ENCODE results near the gene CMYA5.
"Not testable (repeated sequence)": the region's sequence is repeated elsewhere in the genome, so short reads cannot be mapped to it uniquely, and the experiment has no call there.

The CMYA5 gene

DNA sequence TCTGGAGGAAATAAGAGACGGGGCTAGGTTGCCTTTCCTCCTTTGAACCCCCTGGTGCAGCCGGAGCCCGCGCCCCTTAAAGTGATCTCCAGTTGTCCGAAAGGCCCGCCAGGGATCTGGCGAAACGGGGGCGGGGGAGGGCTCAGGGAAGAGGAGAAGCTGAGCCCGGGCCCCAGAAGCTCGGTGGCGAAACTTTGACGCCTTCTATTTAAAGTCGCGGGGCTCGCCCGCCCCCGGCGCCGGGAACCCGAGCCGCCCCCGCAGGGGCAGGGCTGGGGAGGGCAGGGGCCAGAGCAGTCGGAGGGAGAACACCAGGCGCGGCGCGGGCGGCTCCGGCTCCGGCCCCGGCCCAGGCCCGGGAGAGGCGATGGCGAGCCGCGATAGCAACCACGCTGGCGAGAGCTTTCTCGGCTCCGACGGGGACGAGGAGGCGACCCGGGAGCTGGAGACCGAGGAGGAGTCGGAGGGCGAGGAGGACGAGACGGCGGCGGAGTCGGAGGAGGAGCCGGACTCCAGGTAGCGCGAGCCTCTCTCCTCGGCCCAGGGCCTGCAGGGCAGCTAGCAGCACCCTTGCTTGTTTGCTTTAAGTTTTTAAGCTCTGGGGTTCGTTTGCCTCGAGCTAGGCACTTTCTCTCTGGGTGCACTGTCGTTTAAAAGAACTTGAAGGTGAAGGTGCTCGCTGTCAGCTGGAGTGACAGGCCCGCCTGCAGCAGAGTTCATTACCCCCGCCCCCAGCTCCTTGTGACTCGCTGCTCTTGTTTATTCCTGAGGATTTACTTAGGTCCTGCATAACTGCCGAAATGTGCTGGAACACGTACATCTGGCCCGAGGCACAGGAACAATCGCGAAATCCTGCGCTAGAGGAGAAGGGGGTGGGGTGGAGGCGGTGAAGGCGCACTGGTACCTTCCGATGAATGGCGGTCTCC is at the start of gene CMYA5:
Gene CMYA5, plus strand, starts transcription at position 296 of the 926 bp plus-strand sequence. Its CDS starts 72 bp downstream, at position 368.
- in situ Hi-C loops (cut with MboI; ENCODE audit: low sequenced_read_pairs) = no loop called here

DNA sequence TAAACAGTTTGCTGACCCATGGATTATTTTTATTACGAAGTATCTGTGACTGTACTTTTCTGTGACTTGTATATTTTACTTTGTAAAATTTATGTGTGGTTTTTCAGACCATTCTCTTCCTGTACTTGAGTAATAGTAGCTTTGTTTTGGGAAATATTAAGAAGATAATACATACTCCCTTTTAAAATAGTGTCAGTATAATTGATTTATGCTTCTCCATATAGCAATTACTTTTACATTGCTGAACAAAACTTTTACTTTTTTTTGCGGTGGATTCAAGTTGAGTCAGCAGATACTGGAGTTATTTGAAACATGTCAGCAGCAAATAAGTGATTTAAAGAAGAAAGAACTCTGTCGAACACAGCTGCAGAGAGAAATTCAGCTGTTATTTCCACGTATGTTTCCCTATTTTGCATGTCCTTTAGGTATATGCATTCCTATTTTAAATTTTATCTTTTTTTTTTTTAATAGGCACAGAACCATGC is 49.0 kb upstream of the CMYA5 start:
- in situ Hi-C loops (cut with MboI; ENCODE audit: low sequenced_read_pairs) = no loop called here

DNA sequence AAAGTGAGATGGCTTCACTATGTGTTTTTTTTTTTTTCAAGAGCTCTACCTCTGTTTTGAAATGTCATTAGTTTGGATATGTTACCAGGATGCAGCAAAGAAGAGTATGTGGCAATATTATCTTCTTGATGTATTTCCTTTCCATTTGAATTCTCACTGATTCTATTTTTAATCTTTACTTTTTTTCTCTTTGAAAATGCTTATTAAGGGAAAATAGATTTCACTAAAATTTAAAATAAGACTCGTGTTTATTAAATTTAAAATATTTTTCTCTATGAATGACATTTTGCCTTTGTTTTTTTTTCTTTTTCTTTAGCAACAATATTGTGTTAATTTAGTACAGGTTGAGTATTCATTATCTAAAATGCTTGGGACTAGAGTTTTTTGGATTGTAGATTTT is 48.2 kb upstream of the CMYA5 start:
- in situ Hi-C loops (cut with MboI; ENCODE audit: low sequenced_read_pairs) = no loop called here

DNA sequence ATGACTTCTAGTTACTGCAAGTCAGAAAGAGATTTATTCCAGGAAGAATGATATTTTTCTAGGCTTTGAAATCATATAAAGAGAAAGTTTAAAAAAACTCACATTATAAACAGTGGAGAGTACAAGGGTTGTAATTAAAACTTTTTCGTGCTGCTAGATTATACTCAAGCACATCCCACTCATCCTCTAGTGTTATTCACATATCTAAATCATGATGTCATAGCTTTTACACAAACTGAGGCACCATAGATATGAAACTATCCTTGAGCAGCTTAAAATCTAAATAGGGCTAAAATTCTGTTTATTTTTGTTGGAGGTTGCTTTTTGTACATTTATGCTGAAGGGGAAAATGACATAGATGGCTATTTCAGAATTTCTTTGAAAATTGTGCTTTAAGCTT is 47.4 kb upstream of the CMYA5 start:
- in situ Hi-C loops (cut with MboI; ENCODE audit: low sequenced_read_pairs) = no loop called here

DNA sequence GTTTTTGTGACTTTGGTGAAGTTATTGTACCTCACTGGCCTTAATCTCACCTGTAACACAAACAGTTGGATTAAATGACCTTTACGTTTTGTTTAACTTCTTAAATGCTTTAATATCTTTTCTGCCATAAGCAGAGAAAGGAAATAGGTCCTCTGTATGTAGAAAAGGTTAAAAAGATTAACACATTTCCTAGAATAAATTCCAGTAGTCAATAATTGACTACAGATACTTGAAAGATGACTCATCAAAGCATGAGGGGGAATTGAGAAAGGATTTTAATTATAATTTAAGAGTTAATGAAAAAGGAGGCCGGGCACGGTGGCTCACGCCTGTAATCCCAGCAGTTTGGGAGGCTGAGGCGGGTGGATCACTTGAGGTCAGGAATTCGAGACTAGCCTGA is 35.8 kb upstream of the CMYA5 start:
- in situ Hi-C loops (cut with MboI; ENCODE audit: low sequenced_read_pairs) = no loop called here

DNA sequence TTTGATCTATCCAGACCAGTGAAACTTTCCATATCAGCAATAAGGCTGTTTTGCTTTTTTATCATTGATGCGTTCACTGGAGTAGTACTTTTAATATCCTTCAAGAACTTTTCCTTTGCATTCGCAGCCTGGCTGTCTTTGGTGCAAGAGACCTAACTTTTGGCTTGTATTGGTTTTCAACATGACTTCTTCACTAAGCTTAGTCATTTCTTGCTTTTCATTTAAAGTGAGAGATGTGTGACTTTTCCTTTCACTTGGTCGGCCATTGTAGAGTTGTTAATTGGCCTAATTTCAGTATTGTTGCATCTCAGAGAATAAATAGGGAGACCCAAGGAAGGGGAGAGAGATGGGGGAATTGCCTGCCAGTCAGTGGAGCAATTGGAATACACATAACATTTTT is 26.4 kb upstream of the CMYA5 start:
- in situ Hi-C loops (cut with MboI; ENCODE audit: low sequenced_read_pairs) = no loop called here

DNA sequence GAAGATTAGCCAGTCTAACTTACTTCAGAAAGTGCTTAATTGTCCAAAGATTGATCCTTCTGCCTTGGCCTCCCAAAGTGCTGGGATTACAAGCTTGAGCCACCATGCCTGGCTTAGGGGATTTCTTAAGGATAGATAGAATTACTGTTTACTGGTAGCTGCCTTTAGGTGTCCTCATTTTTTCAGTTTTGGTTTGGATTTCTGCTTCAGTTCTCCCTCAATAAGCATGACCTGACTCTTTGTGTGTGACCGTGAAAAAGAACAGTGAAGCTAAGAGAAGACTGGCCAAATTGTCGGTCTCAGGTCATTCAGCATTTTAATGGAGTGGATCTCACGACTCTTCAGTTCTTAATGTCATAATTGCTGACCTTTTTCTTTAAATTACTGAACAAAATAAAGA is 22.9 kb upstream of the CMYA5 start:
- in situ Hi-C loops (cut with MboI; ENCODE audit: low sequenced_read_pairs) = no loop called here

DNA sequence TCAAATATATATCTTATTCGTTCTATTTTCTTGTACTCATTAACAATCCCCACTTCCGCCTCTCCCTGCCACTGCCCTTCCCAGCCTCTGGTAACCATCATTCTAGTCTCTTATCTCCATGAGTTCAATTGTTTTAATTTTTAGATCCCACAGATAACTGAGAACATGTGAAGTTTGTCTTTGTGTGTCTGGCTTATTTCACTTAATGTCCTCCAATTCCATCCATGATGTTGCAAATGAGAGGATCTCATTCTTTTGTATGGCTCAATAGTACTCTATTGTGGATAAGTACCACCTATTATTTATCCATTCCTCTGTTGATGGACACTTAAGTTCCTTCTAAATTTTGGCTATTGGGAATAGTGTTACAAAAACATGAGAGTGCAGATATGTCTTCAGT is 17.2 kb upstream of the CMYA5 start:
- in situ Hi-C loops (cut with MboI; ENCODE audit: low sequenced_read_pairs) = no loop called here

DNA sequence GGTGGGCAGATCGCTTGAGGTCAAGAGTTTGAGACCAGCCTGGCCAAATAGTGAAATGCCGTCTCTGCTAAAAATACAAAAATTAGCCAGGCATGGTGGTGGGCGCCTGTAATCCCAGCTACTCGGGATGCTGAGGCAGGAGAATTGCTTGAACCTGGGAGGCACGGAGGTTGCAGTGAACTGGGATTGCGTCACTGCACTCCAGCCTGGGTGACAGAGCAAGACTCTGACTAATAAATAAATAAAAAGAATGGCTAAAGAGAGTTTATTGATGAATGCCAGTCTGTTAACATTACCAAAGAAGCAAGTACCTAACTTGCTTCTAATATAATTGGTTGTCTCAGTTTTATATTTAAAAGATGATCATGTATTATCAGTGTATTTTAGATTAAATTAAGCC is 13.3 kb upstream of the CMYA5 start:
- in situ Hi-C loops (cut with MboI; ENCODE audit: low sequenced_read_pairs) = not testable (repeated sequence)

DNA sequence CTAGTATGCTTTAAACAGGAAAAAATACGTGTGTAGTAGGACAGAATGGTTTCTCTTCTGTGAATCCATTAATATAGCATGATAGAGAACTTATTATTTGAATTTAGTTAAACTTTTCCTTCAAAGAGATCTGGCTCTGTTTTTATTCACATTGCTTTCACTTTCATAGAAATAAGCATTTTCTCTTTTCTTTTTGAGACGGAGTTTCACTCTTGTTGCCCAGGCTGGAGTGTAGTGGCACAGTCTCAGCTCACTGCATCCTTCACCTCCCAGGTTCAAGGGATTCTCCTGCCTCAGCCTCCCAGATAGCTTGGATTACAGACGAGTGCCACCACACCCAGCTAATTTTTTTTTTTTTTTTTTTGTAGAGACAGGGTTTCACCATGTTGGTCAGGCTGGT is 7.5 kb upstream of the CMYA5 start:
- in situ Hi-C loops (cut with MboI; ENCODE audit: low sequenced_read_pairs) = not testable (repeated sequence)

DNA sequence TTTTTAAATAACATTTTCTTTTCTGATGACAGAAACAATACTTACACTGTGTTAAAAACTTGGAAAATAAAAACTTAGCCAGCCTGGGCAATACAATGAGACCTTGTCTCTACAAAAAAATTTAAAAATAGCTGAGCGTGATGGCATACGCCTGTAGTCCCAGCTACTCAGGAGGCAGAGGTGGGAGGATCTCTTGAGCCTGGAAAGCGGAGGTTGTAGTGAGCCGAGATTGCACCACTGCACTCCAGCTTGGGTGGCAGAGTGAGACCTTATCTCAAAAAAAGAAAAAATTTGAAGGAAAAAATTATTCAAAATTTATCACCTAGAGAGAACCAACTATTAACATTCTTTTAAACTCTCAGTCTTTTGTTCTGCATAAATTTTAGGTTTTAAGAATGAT is 4.9 kb upstream of the CMYA5 start:
- in situ Hi-C loops (cut with MboI; ENCODE audit: low sequenced_read_pairs) = no loop called here

DNA sequence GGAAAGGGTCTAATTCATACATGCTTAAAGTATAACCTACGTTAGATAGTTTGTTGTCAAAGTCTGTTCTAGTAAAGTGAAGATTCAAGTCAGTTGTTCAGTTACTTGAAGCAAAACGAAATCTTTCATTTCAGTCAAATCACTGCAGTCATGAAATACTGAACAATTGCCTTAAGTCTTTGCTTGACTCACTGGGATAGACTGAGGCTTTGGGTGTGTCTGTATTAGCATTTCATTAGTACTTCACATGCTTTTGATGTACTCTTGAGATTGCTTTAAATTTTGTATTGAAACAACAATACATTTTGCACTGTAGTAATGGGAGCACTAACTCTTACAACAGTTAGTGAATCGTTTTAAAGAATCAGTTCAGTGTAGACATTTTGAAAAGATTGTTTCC is 4.0 kb upstream of the CMYA5 start:
- in situ Hi-C loops (cut with MboI; ENCODE audit: low sequenced_read_pairs) = no loop called here

DNA sequence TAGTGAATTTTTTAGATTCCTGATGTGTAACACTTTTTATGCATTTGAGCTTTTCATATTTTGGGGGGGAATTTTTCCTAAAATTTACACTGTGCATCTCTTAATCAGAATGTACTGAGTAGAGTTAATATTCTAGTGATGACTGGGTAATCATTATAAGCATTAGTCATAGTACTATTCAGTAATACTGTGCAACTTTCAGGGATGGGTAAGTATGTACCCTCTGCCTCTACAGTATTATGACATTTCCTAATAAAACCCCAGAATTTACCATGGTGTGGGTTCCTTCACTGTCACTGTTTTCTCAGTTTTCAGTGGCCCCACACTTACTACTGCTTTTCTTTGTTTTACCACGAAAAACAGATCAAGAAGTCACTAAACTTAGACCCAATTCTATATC is 2.8 kb upstream of the CMYA5 start:
- in situ Hi-C loops (cut with MboI; ENCODE audit: low sequenced_read_pairs) = no loop called here

DNA sequence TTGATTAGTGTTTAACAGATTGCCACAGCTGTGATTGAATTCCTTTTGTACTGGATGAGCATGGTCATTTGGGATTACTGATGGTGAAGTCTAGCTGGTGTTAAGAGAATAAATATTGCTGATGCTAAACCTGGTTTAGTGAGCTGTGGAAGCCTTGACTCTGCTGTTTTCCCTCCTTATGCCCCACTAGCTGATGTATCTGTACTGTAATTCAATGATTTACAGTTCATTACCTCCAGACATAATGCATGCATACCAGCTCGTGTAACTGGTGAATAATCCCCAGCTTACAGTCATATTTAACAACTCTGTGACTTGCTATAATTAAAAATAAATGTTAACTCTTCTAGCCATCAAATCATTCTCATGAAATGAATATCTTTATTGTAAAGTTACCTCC is 1.7 kb upstream of the CMYA5 start:
- in situ Hi-C loops (cut with MboI; ENCODE audit: low sequenced_read_pairs) = no loop called here

DNA sequence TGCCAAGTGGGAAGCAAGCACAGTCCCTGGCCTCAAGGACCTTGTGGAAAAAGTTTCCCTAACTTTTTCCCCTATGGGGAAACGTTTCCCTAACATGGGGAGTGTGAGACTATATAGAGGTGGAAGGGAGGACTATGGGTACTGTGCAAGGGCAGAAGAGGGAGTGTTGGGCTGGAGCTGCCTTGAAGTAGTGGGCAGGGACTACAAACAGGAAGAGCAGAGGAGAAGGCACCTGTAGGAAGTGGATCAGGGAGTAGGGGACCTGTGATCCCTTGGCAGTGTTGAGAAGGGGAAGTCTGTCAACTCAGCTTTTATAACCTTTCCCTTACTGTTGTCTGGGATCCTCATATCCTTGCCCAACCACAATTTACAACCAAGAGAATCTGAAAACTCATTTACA is 1.4 kb downstream of the CMYA5 start:
- in situ Hi-C loops (cut with MboI; ENCODE audit: low sequenced_read_pairs) = no loop called here

DNA sequence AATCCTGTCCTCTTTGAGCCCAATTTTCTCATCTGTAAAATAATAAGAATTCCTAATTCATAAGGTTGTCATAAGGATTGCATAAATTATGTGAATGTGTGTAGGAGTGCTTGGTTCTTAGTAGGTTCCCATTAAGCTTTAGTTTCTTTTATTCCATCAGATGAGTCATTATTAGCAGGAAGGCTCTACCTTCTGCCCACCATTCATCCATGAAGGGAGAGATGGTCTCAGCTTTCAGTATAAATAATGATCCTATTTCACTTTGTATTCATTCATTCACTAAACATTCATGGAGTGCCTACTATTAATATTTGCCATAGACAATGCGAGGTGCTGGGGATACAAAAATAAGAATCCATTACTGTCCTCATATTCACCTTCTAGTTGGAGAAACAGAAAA is 3.0 kb downstream of the CMYA5 start:
- in situ Hi-C loops (cut with MboI; ENCODE audit: low sequenced_read_pairs) = no loop called here

DNA sequence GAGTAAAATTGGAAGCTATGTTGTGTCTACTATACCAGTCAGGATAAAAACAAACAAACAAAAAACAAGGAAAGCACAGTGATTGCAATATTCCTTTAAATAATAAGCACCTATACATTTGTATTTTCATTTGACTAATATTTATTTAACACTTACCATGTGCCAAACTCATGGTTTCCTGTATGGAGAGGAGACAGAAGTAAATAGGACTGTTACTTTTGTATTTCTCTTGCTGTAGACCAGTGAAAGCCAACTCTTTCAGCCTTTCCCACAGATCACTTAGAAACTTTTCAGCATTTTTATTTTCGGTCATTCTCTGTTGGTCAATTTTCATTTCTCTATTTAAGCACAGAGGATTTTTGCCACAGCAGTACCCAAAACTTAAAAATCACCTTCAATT is 4.5 kb downstream of the CMYA5 start:
- in situ Hi-C loops (cut with MboI; ENCODE audit: low sequenced_read_pairs) = no loop called here

DNA sequence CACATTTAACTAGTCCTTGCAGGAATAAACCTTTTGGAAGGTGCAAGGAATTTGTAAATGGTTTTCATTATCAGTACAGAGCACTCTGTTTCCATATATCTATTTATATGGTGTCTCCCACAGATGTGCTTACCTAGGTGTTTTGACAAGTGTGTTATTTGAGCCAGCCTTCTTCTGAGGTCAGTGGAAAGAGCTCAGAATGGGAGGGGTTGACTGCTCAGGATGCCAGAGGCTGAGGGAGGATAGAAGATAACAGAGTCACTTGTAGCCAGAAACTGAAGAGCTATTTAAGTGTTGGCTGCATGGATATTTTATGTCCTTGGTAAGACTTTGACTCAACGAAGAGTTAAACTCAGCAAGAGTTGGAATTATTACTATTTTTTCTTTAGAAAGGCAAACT is 5.0 kb downstream of the CMYA5 start:
- in situ Hi-C loops (cut with MboI; ENCODE audit: low sequenced_read_pairs) = no loop called here

DNA sequence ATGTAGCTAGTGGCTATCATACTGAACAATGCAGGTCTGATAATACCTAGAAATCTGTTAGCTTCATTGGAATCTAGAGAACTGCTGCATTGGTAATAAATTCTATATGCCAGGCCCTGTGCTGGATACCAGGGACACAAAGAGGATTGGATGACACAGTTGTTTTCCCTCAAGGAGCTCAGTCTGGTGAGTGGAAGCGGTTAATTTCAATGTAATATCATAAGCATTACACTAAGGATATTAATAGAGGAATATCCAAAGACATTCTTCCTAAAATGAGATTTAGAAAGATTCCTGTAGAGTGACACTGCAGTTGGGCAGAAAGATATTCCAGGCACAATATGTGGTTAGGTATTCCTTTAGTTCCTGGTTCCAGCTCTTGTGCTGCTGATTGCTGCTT is 5.9 kb downstream of the CMYA5 start:
- in situ Hi-C loops (cut with MboI; ENCODE audit: low sequenced_read_pairs) = no loop called here

DNA sequence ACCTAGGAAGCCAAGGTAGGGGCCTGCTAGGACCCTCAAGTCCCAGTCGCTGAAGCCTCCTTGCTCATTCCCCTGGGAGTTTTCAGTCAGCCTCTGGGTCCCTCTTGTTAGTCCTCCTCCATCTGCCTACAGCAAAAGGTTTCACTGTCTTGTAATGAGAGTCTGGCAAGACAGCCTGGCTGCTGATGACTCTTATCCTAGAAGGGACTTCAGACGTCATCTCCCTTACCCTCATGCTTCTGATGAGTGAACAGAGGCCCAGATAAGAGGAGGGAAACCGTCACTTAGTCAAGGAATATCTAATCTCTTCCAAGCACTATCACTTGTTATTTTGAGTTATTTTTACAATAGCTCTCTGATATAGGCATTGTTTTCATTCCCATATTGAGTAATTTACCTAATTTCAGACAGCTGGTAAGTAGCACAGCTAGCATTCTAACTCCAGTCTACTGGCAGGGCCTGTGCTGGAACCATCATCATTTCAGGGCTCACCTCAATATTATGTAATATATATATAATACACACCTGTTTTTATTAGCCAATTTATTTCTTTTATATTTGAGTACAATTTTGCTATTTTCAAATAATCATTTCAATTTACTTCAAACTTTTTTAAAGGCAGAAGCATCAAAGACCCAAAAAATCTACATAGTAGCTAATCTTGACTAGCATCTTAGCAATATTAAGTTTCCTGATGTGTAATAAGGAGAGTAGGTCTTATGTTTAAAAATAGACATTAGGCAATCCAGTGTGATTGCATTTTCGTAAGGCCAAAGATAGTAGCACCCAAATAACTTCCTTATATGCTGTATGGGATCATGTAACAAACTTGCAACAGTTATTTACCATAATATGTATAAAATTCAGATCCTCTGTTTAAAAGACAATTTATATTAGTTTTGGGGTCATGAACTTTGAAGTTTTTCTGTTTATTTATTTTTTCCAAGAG is 7.9 kb downstream of the CMYA5 start:
- in situ Hi-C loops (cut with MboI; ENCODE audit: low sequenced_read_pairs) = no loop called here

DNA sequence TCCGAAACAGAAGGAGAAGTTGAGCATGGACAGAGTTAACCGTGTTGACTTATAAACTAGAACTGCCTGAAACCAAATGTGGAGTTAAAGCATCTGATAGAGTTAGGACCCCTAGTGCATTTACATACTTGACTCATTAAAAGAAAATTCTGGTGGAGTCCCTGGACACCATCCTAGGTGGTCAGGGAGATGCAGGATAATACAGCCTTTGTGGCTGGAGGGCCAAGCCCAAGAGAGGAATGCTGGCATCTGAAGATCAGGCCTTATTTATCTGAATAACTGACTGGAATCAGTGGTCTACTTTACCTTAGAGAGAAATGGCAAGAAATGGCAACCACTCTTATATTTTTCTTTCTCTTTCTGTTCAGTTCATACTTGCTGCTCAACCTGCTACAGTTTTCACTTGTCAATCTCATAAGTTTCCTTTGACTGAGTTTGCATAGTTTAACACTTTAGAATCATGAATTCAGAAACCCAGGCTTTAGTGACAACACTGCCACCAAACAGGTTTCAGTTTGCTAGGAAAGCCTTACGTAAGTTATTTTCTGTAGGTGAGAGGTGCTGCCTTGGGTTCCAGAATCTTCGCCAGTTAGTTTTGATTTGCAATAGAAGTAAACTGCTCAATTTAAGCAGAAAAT is 10.2 kb downstream of the CMYA5 start:
- in situ Hi-C loops (cut with MboI; ENCODE audit: low sequenced_read_pairs) = no loop called here
